ENCODE results near the gene ELMO1. TPM values are rescaled to one million over a fixed set of nuclear protein-coding genes. Genes with fewer than 3 reads are reported as not detected.

Gene ELMO1
- total and polyA plus RNA-seq, 12 donors = 7.5 to 46.8 (median 14.9) TPM

- no peak overlapping the region for H3K4me3 ChIP-seq
- no peak for TF ChIP-seq POLR2A (IDR thresholded peaks at IDR 0.05)
- TF ChIP-seq CTCF (IDR thresholded peaks at IDR 0.05) = no peak
- WGBS, 4 donors = 43 to 65% (median 46%) methylated on average over 2 of the region's 2 CpGs
- no peaks in the 10 kb centered on the region for H3K27me3 ChIP-seq
- H3K4me1 ChIP-seq (replicated peaks in 1 of 2) = no peaks in the 10 kb centered on the region
- H3K9me3 ChIP-seq (replicated peaks in 1 of 3) = no peaks in the 10 kb centered on the region
- no peak overlapping the region for H3K27ac ChIP-seq
- no peak for DNase-seq
- intact Hi-C loops (cut with DNase I) = no loop called here
- H3K36me3 ChIP-seq (replicated peaks in 1 of 2) = no peaks in the 10 kb centered on the region
Observed at GRCh38 chr7:36810489-36810888, 638.2 kb downstream of the ELMO1 start.

GRCh38 chr7:36810032-36810431, 638.6 kb downstream of the ELMO1 start:
- Histone ChIP-seq H3K36me3 (replicated peaks in 1 of 2) (no peaks in the 10 kb centered on the region), H3K4me1 (replicated peaks in 1 of 2) (no peaks in the 10 kb centered on the region), H3K4me3 (no peak overlapping the region), H3K27me3 (no peaks in the 10 kb centered on the region), H3K27ac (no peak overlapping the region), H3K9me3 (replicated peaks in 1 of 3) (no peaks in the 10 kb centered on the region)
- no peak for TF ChIP-seq POLR2A (IDR thresholded peaks at IDR 0.05)
- no peak for TF ChIP-seq CTCF (IDR thresholded peaks at IDR 0.05)
- DNase-seq = no peak
- intact Hi-C loops (cut with DNase I) = no loop called here
- WGBS, 4 donors = 80 to 86% (median 83%) methylated on average over 1 of the region's 1 CpG

GRCh38 chr7:36809510-36809909, 639.2 kb downstream of the ELMO1 start:
- TF ChIP-seq POLR2A (IDR thresholded peaks at IDR 0.05) (no peak), CTCF (IDR thresholded peaks at IDR 0.05) (no peak)
- no peaks in the 10 kb centered on the region for H3K4me1 ChIP-seq (replicated peaks in 1 of 2)
- no peak for DNase-seq
- H3K27me3 ChIP-seq = no peaks in the 10 kb centered on the region
- no peaks in the 10 kb centered on the region for H3K9me3 ChIP-seq (replicated peaks in 1 of 3)
- no peaks in the 10 kb centered on the region for H3K36me3 ChIP-seq (replicated peaks in 1 of 2)
- no peak overlapping the region for H3K27ac ChIP-seq
- 71 to 89% (median 75%) methylated on average over 3 of the region's 3 CpGs for WGBS, 4 donors
- intact Hi-C loops (cut with DNase I) = no loop called here
- H3K4me3 ChIP-seq = no peak overlapping the region

- intact Hi-C loops (cut with DNase I) = no loop called here
Observed at GRCh38 chr7:36809086-36809485, 639.6 kb downstream of the ELMO1 start.

More at GRCh38 chr7:36809086-36809485, 639.6 kb downstream of the ELMO1 start:
- TF ChIP-seq POLR2A (IDR thresholded peaks at IDR 0.05) (no peak), CTCF (IDR thresholded peaks at IDR 0.05) (no peak)
- no peaks in the 10 kb centered on the region for H3K4me1 ChIP-seq (replicated peaks in 1 of 2)
- no peaks in the 10 kb centered on the region for H3K9me3 ChIP-seq (replicated peaks in 1 of 3)
- 84 to 98% (median 88%) methylated on average over 3 of the region's 3 CpGs for WGBS, 4 donors
- no peak for DNase-seq
- H3K27ac ChIP-seq = no peak overlapping the region
- no peaks in the 10 kb centered on the region for H3K36me3 ChIP-seq (replicated peaks in 1 of 2)
- no peaks in the 10 kb centered on the region for H3K27me3 ChIP-seq
- H3K4me3 ChIP-seq = no peak overlapping the region

All from adrenal gland (tissue), 12 donors.